HepG2 (cell line): ENCODE data around the gene FAM200B.

Experiments used
- HCFC1 ChIP-seq: fragments of 150-350 bp; IDR thresholded peaks from 2 replicates; pipeline ENCODE4 v1.6.1; 2014; ENCODE audit warnings: low read depth, low read length
- MYNN ChIP-seq: sonication (generic); formaldehyde crosslinking; IDR thresholded peaks from 2 replicates; pipeline ENCODE4 v1.4.0; 2020; ENCODE audit warnings: mild to moderate bottlenecking, low read depth, missing genetic modification reagents
- NFKB2 ChIP-seq: sonication (generic); formaldehyde crosslinking; IDR thresholded peaks from 2 replicates; pipeline ENCODE4 v1.4.0; 2020; ENCODE audit warnings: missing genetic modification reagents, borderline replicate concordance
- ZNF549 ChIP-seq: sonication (generic); formaldehyde crosslinking; IDR thresholded peaks from 2 replicates; pipeline ENCODE4 v1.5.0; 2020; ENCODE audit warnings: missing genetic modification reagents
- TF ChIP-seq, protein P1 (sequence below): sonication (generic); formaldehyde crosslinking; IDR thresholded peaks from 2 replicates; pipeline ENCODE4 v1.5.0; 2020; ENCODE audit warnings: mild to moderate bottlenecking, missing genetic modification reagents, moderate library complexity
- TF ChIP-seq, protein P2 (sequence below): sonication (generic); formaldehyde crosslinking; IDR thresholded peaks from 2 replicates; pipeline ENCODE4 v1.4.0; 2020; ENCODE audit warnings: missing genetic modification reagents, mild to moderate bottlenecking, borderline replicate concordance

DNA sequence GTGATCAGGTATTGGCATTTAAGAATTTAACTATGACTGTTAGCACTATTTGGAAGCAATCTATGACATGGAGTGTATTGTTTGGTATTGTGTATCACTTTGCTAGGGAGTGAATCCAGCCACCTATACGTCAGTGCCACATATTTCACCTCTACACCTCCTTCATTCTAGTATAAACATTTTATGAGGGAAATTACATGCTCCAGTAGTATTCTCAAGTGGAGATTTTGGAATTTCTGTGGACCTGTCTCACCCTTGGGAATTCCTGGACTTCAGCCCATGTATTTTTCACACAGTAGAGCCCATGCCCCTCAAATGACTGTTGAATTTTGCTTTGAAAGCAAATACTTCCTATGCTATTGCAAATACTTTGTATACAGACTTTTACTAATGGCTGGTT lies 32.5 kb downstream of the FAM200B start:
- TF ChIP-seq, protein P1, sequence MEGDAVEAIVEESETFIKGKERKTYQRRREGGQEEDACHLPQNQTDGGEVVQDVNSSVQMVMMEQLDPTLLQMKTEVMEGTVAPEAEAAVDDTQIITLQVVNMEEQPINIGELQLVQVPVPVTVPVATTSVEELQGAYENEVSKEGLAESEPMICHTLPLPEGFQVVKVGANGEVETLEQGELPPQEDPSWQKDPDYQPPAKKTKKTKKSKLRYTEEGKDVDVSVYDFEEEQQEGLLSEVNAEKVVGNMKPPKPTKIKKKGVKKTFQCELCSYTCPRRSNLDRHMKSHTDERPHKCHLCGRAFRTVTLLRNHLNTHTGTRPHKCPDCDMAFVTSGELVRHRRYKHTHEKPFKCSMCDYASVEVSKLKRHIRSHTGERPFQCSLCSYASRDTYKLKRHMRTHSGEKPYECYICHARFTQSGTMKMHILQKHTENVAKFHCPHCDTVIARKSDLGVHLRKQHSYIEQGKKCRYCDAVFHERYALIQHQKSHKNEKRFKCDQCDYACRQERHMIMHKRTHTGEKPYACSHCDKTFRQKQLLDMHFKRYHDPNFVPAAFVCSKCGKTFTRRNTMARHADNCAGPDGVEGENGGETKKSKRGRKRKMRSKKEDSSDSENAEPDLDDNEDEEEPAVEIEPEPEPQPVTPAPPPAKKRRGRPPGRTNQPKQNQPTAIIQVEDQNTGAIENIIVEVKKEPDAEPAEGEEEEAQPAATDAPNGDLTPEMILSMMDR (CRISPR knock-in tag) = no peak
- TF ChIP-seq, protein P2, sequence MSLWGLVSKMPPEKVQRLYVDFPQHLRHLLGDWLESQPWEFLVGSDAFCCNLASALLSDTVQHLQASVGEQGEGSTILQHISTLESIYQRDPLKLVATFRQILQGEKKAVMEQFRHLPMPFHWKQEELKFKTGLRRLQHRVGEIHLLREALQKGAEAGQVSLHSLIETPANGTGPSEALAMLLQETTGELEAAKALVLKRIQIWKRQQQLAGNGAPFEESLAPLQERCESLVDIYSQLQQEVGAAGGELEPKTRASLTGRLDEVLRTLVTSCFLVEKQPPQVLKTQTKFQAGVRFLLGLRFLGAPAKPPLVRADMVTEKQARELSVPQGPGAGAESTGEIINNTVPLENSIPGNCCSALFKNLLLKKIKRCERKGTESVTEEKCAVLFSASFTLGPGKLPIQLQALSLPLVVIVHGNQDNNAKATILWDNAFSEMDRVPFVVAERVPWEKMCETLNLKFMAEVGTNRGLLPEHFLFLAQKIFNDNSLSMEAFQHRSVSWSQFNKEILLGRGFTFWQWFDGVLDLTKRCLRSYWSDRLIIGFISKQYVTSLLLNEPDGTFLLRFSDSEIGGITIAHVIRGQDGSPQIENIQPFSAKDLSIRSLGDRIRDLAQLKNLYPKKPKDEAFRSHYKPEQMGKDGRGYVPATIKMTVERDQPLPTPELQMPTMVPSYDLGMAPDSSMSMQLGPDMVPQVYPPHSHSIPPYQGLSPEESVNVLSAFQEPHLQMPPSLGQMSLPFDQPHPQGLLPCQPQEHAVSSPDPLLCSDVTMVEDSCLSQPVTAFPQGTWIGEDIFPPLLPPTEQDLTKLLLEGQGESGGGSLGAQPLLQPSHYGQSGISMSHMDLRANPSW (CRISPR knock-in tag) = no peak
- TF ChIP-seq NFKB2 (CRISPR knock-in tag) (no peak), ZNF549 (no peak), MYNN (CRISPR knock-in tag) (no peak), HCFC1 (no peak)
